MCF 10A (cell line): Measurements from ENCODE around the gene SPDYE4. TPM values are rescaled to one million over a fixed set of nuclear protein-coding genes. Genes with fewer than 3 reads are reported as not detected.

Experiments used
- BruUV-seq: library from RNA; stranded (reverse); fragments of 400-500 nt; replicated peaks from 2 replicates; lab custom pipeline; 2021; lab: Mats Ljungman, UMichigan
- CTCF ChIA-PET: fragments of 300-600 bp; sonication (Branson Sonifier 250); formaldehyde crosslinking; extraction: SDS; loops from one replicate; lab custom pipeline; 2021; ENCODE audit warnings: antibody characterized with exemption, inconsistent platforms; lab: Yijun Ruan, JAX
- POLR2A ChIA-PET: fragments of 300-600, 350-650 bp; sonication (Branson Sonifier 250); formaldehyde crosslinking; extraction: SDS; loops from one replicate; lab custom pipeline; 2020; ENCODE audit warnings: antibody characterized with exemption, inconsistent platforms; lab: Yijun Ruan, JAX
- DNase-seq: peaks from one replicate; pipeline ENCODE4 v3.0.0-alpha.2; 2018; ENCODE audit not compliant: unreplicated experiment
- H3K27ac Mint-ChIP-seq: one replicate; pipeline ENCODE4 v1.8.0; 2022; ENCODE audit warnings: mild to moderate bottlenecking, low read depth, mixed read lengths; ENCODE audit not compliant: unreplicated experiment
- H3K27me3 Mint-ChIP-seq: one replicate; pipeline ENCODE4 v1.8.0; 2022; ENCODE audit warnings: mixed read lengths; ENCODE audit not compliant: insufficient read depth, unreplicated experiment
- H3K36me3 Mint-ChIP-seq: one replicate; pipeline ENCODE4 v1.8.0; 2022; ENCODE audit warnings: mild to moderate bottlenecking, moderate library complexity, mixed read lengths; ENCODE audit not compliant: insufficient read depth, unreplicated experiment
- H3K4me1 Mint-ChIP-seq: one replicate; pipeline ENCODE4 v1.8.0; 2022; ENCODE audit warnings: mixed read lengths; ENCODE audit not compliant: insufficient read depth, unreplicated experiment
- H3K4me3 Mint-ChIP-seq: one replicate; pipeline ENCODE4 v1.8.0; 2022; ENCODE audit warnings: mild to moderate bottlenecking, moderate library complexity, mixed read lengths; ENCODE audit not compliant: unreplicated experiment
- H3K9me3 Mint-ChIP-seq: one replicate; pipeline ENCODE4 v1.8.0; 2022; ENCODE audit warnings: mixed read lengths; ENCODE audit not compliant: unreplicated experiment
- intact Hi-C: fragments of 100-400 bp; cut with micrococcal nuclease; formaldehyde crosslinking; loops from 2 replicates; pipeline ENCODE4 v1.14.1; 2022
- total RNA-seq: library from RNA; stranded (reverse); gene quantifications from 2 replicates; pipeline ENCODE4 v1.2.3, GENCODE V29; 2022
- TF ChIP-seq, protein P1 (sequence below): fragments of 200-600 bp; IDR thresholded peaks from one replicate; pipeline ENCODE4 v1.8.0; 2022; ENCODE audit warnings: antibody characterized with exemption, mild to moderate bottlenecking; ENCODE audit not compliant: unreplicated experiment

Gene SPDYE4
- total RNA-seq, 1 experiment from 2014 or later: not detected

GRCh38 chr17:8762012-8762411, 3.7 kb upstream of the SPDYE4 start:
- DNase-seq: no peak
- Mint-ChIP-seq H3K27me3 (peaks cover 38% of the 10 kb centered on the region), H3K4me1 (no peaks in the 10 kb centered on the region), H3K27ac (no peak overlapping the region), H3K4me3 (no peak overlapping the region), H3K36me3 (no peaks in the 10 kb centered on the region), H3K9me3 (peaks cover 6% of the 10 kb centered on the region)
- TF ChIP-seq, protein P1, sequence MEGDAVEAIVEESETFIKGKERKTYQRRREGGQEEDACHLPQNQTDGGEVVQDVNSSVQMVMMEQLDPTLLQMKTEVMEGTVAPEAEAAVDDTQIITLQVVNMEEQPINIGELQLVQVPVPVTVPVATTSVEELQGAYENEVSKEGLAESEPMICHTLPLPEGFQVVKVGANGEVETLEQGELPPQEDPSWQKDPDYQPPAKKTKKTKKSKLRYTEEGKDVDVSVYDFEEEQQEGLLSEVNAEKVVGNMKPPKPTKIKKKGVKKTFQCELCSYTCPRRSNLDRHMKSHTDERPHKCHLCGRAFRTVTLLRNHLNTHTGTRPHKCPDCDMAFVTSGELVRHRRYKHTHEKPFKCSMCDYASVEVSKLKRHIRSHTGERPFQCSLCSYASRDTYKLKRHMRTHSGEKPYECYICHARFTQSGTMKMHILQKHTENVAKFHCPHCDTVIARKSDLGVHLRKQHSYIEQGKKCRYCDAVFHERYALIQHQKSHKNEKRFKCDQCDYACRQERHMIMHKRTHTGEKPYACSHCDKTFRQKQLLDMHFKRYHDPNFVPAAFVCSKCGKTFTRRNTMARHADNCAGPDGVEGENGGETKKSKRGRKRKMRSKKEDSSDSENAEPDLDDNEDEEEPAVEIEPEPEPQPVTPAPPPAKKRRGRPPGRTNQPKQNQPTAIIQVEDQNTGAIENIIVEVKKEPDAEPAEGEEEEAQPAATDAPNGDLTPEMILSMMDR: no peak
- POLR2A ChIA-PET: interaction anchor here (0.7 kb wide), 1 partner anchor 28 kb away, joined by 3 read pairs; no protein-coding TSS in a partner anchor
- intact Hi-C loops: no loop called here
- CTCF ChIA-PET: interaction anchor here (0.9 kb wide), 1 partner anchor 9 kb away, joined by 4 read pairs; no protein-coding TSS in a partner anchor
- no TSS peak for BruUV-seq

- peaks cover 6% of the 10 kb centered on the region for H3K9me3 Mint-ChIP-seq
- DNase-seq: no peak
- BruUV-seq: no TSS peak
- TF ChIP-seq, protein P1: no peak
- POLR2A ChIA-PET: no interaction called here
- peaks cover 77% of the 10 kb centered on the region for H3K27me3 Mint-ChIP-seq
- no peaks in the 10 kb centered on the region for H3K36me3 Mint-ChIP-seq
- intact Hi-C loops: loop anchor here (10.0 kb wide), 1 partner anchor 798 kb away; no protein-coding TSS in a partner anchor
- CTCF ChIA-PET: interaction anchor here (1.3 to 2.3 kb wide), 3 partner anchors 11 to 138 kb away, joined by 4 to 10 read pairs (median 9); no protein-coding TSS in a partner anchor
- no peak overlapping the region for H3K27ac Mint-ChIP-seq
- no peaks in the 10 kb centered on the region for H3K4me1 Mint-ChIP-seq
- H3K4me3 Mint-ChIP-seq: no peak overlapping the region
These were observed 1.2 kb downstream of the SPDYE4 start for GRCh38 chr17:8757189-8757588.

GRCh38 chr17:8755590-8756255, 2.6 kb downstream of the SPDYE4 start:
- POLR2A ChIA-PET: interaction anchor here (1.2 kb wide), 1 partner anchor 17 kb away, joined by 3 read pairs; no protein-coding TSS in a partner anchor
- H3K36me3 Mint-ChIP-seq: no peaks in the 10 kb centered on the region
- CTCF ChIA-PET: interaction anchor here (1.3 to 2.3 kb wide), 5 partner anchors 10 to 139 kb away, joined by 3 to 10 read pairs (median 9); no protein-coding TSS in a partner anchor
- TF ChIP-seq, protein P1: no peak
- no peak overlapping the region for H3K27ac Mint-ChIP-seq
- no peaks in the 10 kb centered on the region for H3K4me1 Mint-ChIP-seq
- peaks cover 70% of the 10 kb centered on the region for H3K27me3 Mint-ChIP-seq
- intact Hi-C loops: loop anchor here (10.0 kb wide), 1 partner anchor 799 kb away; no protein-coding TSS in a partner anchor
- BruUV-seq: no TSS peak
- no peak for DNase-seq
- peaks cover 6% of the 10 kb centered on the region for H3K9me3 Mint-ChIP-seq
- H3K4me3 Mint-ChIP-seq: no peak overlapping the region

- TF ChIP-seq, protein P1: no peak
- peaks cover 6% of the 10 kb centered on the region for H3K9me3 Mint-ChIP-seq
- POLR2A ChIA-PET: no interaction called here
- H3K27ac Mint-ChIP-seq: no peak overlapping the region
- H3K27me3 Mint-ChIP-seq: peaks cover 61% of the 10 kb centered on the region
- H3K4me3 Mint-ChIP-seq: no peak overlapping the region
- no peak for DNase-seq
- H3K4me1 Mint-ChIP-seq: no peaks in the 10 kb centered on the region
- CTCF ChIA-PET: interaction anchor here (0.7 to 3.1 kb wide), 5 partner anchors 9 to 209 kb away, joined by 3 to 16 read pairs (median 8); no protein-coding TSS in a partner anchor
- intact Hi-C loops: loop anchor here (1.0 to 10.0 kb wide), 4 partner anchors 30 to 800 kb away; no protein-coding TSS in a partner anchor
- H3K36me3 Mint-ChIP-seq: no peaks in the 10 kb centered on the region
- no TSS peak for BruUV-seq
These were observed 3.5 kb downstream of the SPDYE4 start for GRCh38 chr17:8754890-8755289.
